Measurements from ENCODE around the gene TADA2B. TPM values are rescaled to one million over a fixed set of nuclear protein-coding genes. Genes with fewer than 3 reads are reported as not detected.

TADA2B gene
- total and polyA plus RNA-seq, 2 experiments from 2014 or later, result 3.6 to 11.4 TPM

DNA sequence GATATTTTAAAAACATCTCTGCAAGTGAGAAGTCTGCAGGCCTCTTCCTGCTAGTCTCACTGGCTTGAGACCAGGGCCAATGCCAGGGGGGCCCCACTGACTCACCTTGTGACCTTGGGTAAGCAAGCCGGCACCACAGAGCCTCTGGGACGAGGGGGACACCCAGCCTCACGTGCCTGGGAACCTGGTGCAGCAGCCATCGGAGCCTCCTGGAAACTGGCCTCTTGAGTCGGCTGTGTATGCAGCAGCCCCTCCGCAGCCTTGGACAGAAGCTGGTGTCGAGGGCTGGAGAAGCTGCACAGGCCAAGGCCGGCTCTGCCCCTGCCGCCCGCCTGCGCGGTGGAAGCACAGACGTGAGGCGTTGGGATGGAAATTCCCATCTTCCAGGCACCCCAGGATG is 8.7 kb downstream of the TADA2B start:
- Histone ChIP-seq H3K27me3 (ENCODE audit: insufficient read depth) (no peaks in the 10 kb centered on the region), H3K27ac (ENCODE audit: low read depth) (no peak overlapping the region), H3K4me2 (no peak overlapping the region), H3F3A (replicated peaks; ENCODE audit: low read depth) (no peaks in the 10 kb centered on the region), H3K9me2 (ENCODE audit: insufficient read depth) (no peaks in the 10 kb centered on the region), H3K79me2 (replicated peaks; ENCODE audit: insufficient read depth) (peaks cover 33% of the 10 kb centered on the region), H2AFZ (no peak overlapping the region), H3K36me3 (ENCODE audit: insufficient read depth) (no peaks in the 10 kb centered on the region), H3K4me3 (no peak overlapping the region), H4K20me1 (replicated peaks; ENCODE audit: insufficient read depth) (peaks cover 25% of the 10 kb centered on the region), H3K4me1 (ENCODE audit: insufficient read depth) (no peaks in the 10 kb centered on the region)
- Mint-ChIP-seq H3K4me3 (no peak overlapping the region), H3K27ac (no peak overlapping the region), H3K9me3 (no peaks in the 10 kb centered on the region; the same call in 2 of the 3 replicates), H3K27me3 (ENCODE audit: insufficient read depth, low read depth, poor library complexity) (peaks cover 7% of the 10 kb centered on the region), H3K36me3 (ENCODE audit: low read depth) (peaks cover 5% of the 10 kb centered on the region), H3K4me1 (peaks cover 27% of the 10 kb centered on the region)
- DNase-seq (ENCODE audit: low spot score), result no peak
- ATAC-seq, result no peak
- TF ChIP-seq ETS1 (IDR thresholded peaks at IDR 0.05) (no peak), ZNF114 (CRISPR knock-in tag; IDR thresholded peaks at IDR 0.05) (no peak), EZH2phosphoT487 (IDR thresholded peaks at IDR 0.05; ENCODE audit: unreplicated experiment) (no peak), EZH2 (IDR thresholded peaks at IDR 0.05; ENCODE audit: low read depth, unreplicated experiment) (no peak), NANOG (IDR thresholded peaks at IDR 0.05; ENCODE audit: borderline replicate concordance) (no peak), STAT1 (IDR thresholded peaks at IDR 0.05; ENCODE audit: unreplicated experiment) (no peak), CREB1 (CRISPR knock-in tag; IDR thresholded peaks at IDR 0.05; ENCODE audit: low read depth) (no peak), ZNF331 (CRISPR knock-in tag; IDR thresholded peaks at IDR 0.05; ENCODE audit: low read depth) (no peak), POLR2AphosphoS5 (IDR thresholded peaks at IDR 0.05; ENCODE audit: low read depth) (no peak), CTCF (conservative IDR thresholded peaks at IDR 0.05; ENCODE audit: low read depth in 2 of 2) (no peak), JUNB (IDR thresholded peaks at IDR 0.05; ENCODE audit: unreplicated experiment) (no peak), REST (IDR thresholded peaks at IDR 0.05; ENCODE audit: unreplicated experiment) (no peak)
- TF ChIP-seq, protein P1, sequence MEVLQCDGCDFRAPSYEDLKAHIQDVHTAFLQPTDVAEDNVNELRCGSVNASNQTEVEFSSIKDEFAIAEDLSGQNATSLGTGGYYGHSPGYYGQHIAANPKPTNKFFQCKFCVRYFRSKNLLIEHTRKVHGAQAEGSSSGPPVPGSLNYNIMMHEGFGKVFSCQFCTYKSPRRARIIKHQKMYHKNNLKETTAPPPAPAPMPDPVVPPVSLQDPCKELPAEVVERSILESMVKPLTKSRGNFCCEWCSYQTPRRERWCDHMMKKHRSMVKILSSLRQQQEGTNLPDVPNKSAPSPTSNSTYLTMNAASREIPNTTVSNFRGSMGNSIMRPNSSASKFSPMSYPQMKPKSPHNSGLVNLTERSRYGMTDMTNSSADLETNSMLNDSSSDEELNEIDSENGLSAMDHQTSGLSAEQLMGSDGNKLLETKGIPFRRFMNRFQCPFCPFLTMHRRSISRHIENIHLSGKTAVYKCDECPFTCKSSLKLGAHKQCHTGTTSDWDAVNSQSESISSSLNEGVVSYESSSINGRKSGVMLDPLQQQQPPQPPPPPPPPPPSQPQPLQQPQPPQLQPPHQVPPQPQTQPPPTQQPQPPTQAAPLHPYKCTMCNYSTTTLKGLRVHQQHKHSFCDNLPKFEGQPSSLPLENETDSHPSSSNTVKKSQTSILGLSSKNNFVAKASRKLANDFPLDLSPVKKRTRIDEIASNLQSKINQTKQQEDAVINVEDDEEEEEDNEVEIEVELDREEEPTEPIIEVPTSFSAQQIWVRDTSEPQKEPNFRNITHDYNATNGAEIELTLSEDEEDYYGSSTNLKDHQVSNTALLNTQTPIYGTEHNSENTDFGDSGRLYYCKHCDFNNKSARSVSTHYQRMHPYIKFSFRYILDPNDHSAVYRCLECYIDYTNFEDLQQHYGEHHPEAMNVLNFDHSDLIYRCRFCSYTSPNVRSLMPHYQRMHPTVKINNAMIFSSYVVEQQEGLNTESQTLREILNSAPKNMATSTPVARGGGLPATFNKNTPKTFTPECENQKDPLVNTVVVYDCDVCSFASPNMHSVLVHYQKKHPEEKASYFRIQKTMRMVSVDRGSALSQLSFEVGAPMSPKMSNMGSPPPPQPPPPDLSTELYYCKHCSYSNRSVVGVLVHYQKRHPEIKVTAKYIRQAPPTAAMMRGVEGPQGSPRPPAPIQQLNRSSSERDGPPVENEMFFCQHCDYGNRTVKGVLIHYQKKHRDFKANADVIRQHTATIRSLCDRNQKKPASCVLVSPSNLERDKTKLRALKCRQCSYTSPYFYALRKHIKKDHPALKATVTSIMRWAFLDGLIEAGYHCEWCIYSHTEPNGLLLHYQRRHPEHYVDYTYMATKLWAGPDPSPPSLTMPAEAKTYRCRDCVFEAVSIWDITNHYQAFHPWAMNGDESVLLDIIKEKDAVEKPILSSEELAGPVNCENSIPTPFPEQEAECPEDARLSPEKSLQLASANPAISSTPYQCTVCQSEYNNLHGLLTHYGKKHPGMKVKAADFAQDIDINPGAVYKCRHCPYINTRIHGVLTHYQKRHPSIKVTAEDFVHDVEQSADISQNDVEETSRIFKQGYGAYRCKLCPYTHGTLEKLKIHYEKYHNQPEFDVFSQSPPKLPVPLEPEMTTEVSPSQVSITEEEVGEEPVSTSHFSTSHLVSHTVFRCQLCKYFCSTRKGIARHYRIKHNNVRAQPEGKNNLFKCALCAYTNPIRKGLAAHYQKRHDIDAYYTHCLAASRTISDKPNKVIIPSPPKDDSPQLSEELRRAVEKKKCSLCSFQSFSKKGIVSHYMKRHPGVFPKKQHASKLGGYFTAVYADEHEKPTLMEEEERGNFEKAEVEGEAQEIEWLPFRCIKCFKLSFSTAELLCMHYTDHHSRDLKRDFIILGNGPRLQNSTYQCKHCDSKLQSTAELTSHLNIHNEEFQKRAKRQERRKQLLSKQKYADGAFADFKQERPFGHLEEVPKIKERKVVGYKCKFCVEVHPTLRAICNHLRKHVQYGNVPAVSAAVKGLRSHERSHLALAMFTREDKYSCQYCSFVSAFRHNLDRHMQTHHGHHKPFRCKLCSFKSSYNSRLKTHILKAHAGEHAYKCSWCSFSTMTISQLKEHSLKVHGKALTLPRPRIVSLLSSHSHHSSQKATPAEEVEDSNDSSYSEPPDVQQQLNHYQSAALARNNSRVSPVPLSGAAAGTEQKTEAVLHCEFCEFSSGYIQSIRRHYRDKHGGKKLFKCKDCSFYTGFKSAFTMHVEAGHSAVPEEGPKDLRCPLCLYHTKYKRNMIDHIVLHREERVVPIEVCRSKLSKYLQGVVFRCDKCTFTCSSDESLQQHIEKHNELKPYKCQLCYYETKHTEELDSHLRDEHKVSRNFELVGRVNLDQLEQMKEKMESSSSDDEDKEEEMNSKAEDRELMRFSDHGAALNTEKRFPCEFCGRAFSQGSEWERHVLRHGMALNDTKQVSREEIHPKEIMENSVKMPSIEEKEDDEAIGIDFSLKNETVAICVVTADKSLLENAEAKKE (CRISPR knock-in tag; IDR thresholded peaks at IDR 0.05), result no peak

Data from GM23338 (cell line).